GM19099 (cell line): ENCODE measurements around the gene EPHB3.

ENCODE experiments used
- POLR2A ChIP-seq: IDR thresholded peaks from 3 replicates; pipeline ENCODE4 v1.6.1; 2011; ENCODE audit warnings: low read depth; ENCODE audit not compliant: insufficient read length; ENCODE audit errors: extremely low read depth

EPHB3 gene

GRCh38 chr3:184630861-184631471, 69.4 kb downstream of the EPHB3 start:
- no peak for TF ChIP-seq POLR2A

- no peak for TF ChIP-seq POLR2A
These were observed 69.9 kb downstream of the EPHB3 start for GRCh38 chr3:184631472-184631861.
